ENCODE data around the gene LYZL4.

DNA sequence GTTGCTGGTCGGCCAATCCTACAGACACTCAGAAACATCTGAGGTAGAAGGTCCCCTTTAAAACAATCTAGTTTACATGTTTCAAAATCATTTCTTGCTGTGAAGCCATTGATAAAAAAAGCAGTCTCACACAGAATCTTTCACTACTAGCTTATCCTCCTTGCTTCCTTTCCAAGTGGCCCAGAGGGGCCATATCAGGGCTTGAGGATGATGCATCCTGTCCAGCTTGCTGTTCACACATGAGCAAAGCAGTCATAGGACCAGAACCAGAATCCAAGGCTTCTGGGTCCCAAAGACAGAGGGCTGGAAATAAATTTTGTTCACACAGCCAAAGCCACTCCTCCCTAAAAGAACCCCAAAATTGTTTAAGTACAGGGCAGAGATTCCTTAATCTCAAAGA lies 9.2 kb upstream of the LYZL4 start:
- TF ChIP-seq, protein P1, sequence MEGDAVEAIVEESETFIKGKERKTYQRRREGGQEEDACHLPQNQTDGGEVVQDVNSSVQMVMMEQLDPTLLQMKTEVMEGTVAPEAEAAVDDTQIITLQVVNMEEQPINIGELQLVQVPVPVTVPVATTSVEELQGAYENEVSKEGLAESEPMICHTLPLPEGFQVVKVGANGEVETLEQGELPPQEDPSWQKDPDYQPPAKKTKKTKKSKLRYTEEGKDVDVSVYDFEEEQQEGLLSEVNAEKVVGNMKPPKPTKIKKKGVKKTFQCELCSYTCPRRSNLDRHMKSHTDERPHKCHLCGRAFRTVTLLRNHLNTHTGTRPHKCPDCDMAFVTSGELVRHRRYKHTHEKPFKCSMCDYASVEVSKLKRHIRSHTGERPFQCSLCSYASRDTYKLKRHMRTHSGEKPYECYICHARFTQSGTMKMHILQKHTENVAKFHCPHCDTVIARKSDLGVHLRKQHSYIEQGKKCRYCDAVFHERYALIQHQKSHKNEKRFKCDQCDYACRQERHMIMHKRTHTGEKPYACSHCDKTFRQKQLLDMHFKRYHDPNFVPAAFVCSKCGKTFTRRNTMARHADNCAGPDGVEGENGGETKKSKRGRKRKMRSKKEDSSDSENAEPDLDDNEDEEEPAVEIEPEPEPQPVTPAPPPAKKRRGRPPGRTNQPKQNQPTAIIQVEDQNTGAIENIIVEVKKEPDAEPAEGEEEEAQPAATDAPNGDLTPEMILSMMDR (IDR thresholded peaks at IDR 0.05 in 4 of 5, conservative IDR thresholded peaks at IDR 0.05 in 1 of 5) = no peak
- TF ChIP-seq POLR2A (IDR thresholded peaks at IDR 0.05) = no peak

Data from gastrocnemius medialis (tissue), 4 donors.